ENCODE data around the gene POC1A. TPM values are rescaled to one million over a fixed set of nuclear protein-coding genes. Genes with fewer than 3 reads are reported as not detected.
A peak's percentile ranks its signal among the peaks of the same experiment; 100 is the strongest.

Gene POC1A
- total and polyA plus RNA-seq, 2 of the 4 experiments (the other 2 are of a cell fraction) = 10.6 to 11.5 TPM

GRCh38 chr3:52046186-52046901, 107.9 kb downstream of the POC1A start (continued):
- TF ChIP-seq RAD21 (IDR thresholded peaks at IDR 0.05; ENCODE audit: low read length) (no peak; the same call in 1 of the 2 replicates), SMC3 (IDR thresholded peaks at IDR 0.05; ENCODE audit: low read depth, low read length) (no peak)

DNA sequence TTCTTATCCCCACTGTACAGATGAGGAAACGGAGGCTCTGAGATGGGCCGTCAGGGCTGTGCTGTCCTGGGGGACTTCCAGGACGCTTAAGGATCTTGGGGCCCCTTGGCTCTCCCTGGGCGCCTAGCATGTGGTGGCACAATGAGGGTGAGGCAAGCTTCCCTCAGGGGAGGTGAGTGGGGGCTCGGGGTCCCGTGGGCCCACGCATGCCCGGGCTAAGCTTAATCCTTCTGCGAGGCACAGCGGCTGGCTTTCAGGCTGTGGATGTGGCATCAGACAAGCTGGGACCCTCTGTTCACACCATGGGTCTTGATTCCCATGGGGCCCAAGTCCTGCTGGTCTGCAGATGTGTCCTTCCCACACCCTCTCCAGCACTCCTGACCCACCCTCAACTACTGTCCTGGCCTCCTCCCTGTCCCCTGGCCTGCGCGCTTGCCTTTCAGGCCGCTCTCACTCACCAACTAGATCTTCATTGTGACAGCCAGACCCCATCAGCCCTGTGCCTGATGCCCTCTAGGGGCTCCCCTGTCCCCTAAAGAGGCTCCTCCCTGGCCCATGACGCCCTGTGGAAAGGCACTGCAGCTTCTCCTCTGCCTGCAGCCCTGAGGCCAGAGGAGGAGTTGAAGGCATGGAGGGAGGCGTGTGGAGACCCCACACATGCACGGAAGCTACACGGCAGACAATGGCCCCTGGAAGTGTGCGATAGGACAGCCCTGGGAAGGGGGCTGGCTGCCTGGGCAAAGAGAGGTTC, 109.2 kb downstream of the POC1A start:
- no peak for DNase-seq
- no peak overlapping the region for H3K4me3 ChIP-seq (ENCODE audit: insufficient read depth, low read depth, low read length)
- no peak for TF ChIP-seq MAFK (IDR thresholded peaks at IDR 0.05; ENCODE audit: low read depth, low read length)
- TF ChIP-seq MAZ (IDR thresholded peaks at IDR 0.05; ENCODE audit: borderline replicate concordance, low read depth, low read length) = no peak
- TF ChIP-seq CHD1 (IDR thresholded peaks at IDR 0.05; ENCODE audit: low read depth, low read length) = no peak
- no peak for TF ChIP-seq RAD21 (IDR thresholded peaks at IDR 0.05; ENCODE audit: low read length)
- intact Hi-C loops (cut with micrococcal nuclease) = no loop called here
- H3K23ac ChIP-seq (ENCODE audit: low read depth, low read length) = no peak overlapping the region; the same call in 1 of the 2 replicates
- peak overlapping the region; percentile 1; the same call in 1 of the 2 replicates for H4K5ac ChIP-seq (ENCODE audit: low read depth, low read length)
- BruUV-seq (replicated peaks) = no TSS peak
- H2BK20ac ChIP-seq (ENCODE audit: low read depth, low read length) = peak overlapping the region; percentile 97
- POLR2A ChIA-PET (ENCODE audit: unreplicated experiment) = no interaction called here
- H4K8ac ChIP-seq (ENCODE audit: low read depth in 2 of 2, low read length in 2 of 2) = peak overlapping the region; percentile 76 to 91
- peak overlapping the region; percentile 93 for H2BK5ac ChIP-seq (ENCODE audit: low read depth, low read length, poor library complexity, severe bottlenecking)
- no peaks in the 10 kb centered on the region for H4K20me1 ChIP-seq (ENCODE audit: insufficient read depth, low read length)
- peak overlapping the region; percentile 55; the same call in 2 of the 3 replicates for H2BK15ac ChIP-seq (ENCODE audit: low read depth, low read length)
- H3K9ac ChIP-seq (ENCODE audit: low read depth, low read length) = no peak overlapping the region
- in situ Hi-C loops (cut with MboI; ENCODE audit: low sequenced_read_pairs) = loop anchor here (5.0 kb wide), 1 partner anchor 33 kb away; no protein-coding TSS in a partner anchor
- H3K9me1 ChIP-seq (ENCODE audit: insufficient read depth, low read length) = peaks cover 30% of the 10 kb centered on the region
- H3K27me3 ChIP-seq (ENCODE audit: control insufficient read depth, insufficient read depth, low read length) = no peaks in the 10 kb centered on the region
- H2AFZ ChIP-seq (replicated peaks; ENCODE audit: low read length, poor library complexity) = peak overlapping the region; percentile 84
- H3K14ac ChIP-seq (replicated peaks; ENCODE audit: low read depth, low read length) = peak overlapping the region; percentile 67
- dilution Hi-C loops (cut with HindIII; ENCODE audit: low sequenced_read_pairs, unreplicated experiment) = no loop called here
- no peaks in the 10 kb centered on the region for H3K9me3 ChIP-seq (ENCODE audit: control insufficient read depth, insufficient read depth, low read length)
- peaks cover 6% of the 10 kb centered on the region for H3K36me3 ChIP-seq (ENCODE audit: control insufficient read depth, insufficient read depth, low read length)
- peak overlapping the region; percentile 99 for H2AK5ac ChIP-seq (ENCODE audit: low read depth, low read length)
- H3K4me2 ChIP-seq (ENCODE audit: low read depth, low read length) = no peak overlapping the region
- H3K27ac ChIP-seq (ENCODE audit: insufficient read depth, low read length) = peak overlapping the region; percentile 89; the same call in 1 of the 2 replicates
- 91% methylated on average over 11 of the region's 18 CpGs; no CpG with 5 or more reads in 1 of the 2 experiments for WGBS, 2 experiments (ENCODE audit: extremely low coverage in 2 of 2, insufficient read length in 1 of 2)
- H3K18ac ChIP-seq (ENCODE audit: low read depth, low read length) = peak overlapping the region; percentile 0; the same call in 1 of the 2 replicates
- H3K56ac ChIP-seq (ENCODE audit: extremely low read depth, insufficient read depth, low read length) = no peak overlapping the region
- peaks cover 11 to 35% of the 10 kb centered on the region in 2 experiments for H3K79me1 ChIP-seq (ENCODE audit: low read depth in 1 of 2, low read length in 2 of 2)
- peak overlapping the region; percentile 99 for H2BK120ac ChIP-seq (ENCODE audit: low read depth, low read length)
- ATAC-seq (ENCODE audit: low read depth) = no peak
- CTCF ChIA-PET = interaction anchor here (0.6 kb wide), 1 partner anchor 31 kb away, joined by 3 read pairs; no protein-coding TSS in a partner anchor
- peaks cover 36% of the 10 kb centered on the region for H3K4me1 ChIP-seq (ENCODE audit: control insufficient read depth, insufficient read depth, low read length)
- H3K4ac ChIP-seq (ENCODE audit: low read depth, low read length) = peak overlapping the region; percentile 98
- peak overlapping the region; percentile 99 for H4K91ac ChIP-seq (ENCODE audit: insufficient read depth, low read depth, low read length)
- H2AK9ac ChIP-seq (replicated peaks; ENCODE audit: low read depth, low read length, poor library complexity) = peak overlapping the region; percentile 97

All from IMR-90 (cell line).